NCI-H128 (cell line): ENCODE measurements around the gene RANBP1.

Experiments used
- DNase-seq: peaks from one replicate; lab custom pipeline; 2025; ENCODE audit not compliant: unreplicated experiment; lab: John Stamatoyannopoulos, UW

The RANBP1 gene

DNA sequence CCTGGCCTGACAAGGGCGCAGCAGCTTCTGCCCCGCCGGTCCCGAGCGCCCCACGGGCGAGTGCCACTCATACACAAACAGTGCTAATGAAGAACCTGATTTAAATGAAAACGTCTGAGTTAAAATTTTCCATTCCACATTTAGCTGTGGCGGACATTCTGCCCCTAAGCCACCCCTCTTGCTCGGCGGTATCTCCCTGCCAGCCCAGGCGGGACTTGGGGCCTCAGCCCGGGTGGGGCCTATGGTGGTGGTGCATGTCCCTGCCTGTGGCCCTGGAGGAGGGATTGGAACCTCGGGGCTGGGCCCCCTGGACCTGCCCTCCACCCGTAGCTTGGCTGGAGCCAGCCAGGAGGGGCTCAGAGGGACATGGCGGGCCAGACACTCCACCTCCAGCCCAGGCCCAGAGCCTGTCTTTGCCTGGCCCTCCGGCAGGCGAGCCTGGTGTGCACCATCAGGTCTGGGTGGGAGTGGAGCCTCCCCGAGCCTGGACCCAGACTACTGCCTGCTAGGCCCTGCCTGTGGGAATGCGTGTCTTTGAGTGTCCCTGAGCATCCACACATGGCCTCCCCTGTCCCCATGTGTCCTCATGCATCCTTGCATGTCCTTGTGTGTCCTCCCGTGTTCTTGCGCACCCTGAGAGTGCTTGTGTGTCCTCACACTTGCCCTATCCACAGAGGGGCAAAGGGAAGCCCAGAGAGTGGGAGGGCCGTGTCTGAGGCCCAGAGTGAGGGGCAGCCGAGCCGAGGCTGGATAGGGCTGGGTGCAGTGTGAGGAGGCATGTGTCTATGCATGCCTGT lies 20.1 kb downstream of the RANBP1 start:
- DNase-seq, result no peak

GRCh38 chr22:20136603-20136873 lies 20.6 kb downstream of the RANBP1 start:
- DNase-seq, result no peak

DNA sequence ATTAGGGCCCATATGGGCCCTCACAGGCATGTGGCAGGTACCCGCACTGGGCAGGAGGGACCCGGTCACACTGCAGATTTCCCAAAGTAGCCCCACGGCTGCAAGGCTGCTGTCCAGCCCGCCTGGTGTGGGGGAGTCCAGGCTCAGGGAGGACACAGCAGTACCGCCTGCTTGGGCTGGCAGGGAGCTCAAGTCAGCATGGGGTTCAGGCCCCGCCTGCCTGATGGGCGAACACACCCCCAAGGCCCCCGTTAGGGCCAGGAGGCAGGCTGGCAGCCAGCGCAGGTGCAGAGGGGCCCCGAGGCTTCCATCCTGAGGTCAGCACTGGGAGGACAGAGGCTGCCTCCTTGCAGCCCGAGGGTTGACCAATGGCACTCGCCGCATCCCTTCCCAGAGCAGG lies 21.2 kb downstream of the RANBP1 start:
- DNase-seq, result no peak

DNA sequence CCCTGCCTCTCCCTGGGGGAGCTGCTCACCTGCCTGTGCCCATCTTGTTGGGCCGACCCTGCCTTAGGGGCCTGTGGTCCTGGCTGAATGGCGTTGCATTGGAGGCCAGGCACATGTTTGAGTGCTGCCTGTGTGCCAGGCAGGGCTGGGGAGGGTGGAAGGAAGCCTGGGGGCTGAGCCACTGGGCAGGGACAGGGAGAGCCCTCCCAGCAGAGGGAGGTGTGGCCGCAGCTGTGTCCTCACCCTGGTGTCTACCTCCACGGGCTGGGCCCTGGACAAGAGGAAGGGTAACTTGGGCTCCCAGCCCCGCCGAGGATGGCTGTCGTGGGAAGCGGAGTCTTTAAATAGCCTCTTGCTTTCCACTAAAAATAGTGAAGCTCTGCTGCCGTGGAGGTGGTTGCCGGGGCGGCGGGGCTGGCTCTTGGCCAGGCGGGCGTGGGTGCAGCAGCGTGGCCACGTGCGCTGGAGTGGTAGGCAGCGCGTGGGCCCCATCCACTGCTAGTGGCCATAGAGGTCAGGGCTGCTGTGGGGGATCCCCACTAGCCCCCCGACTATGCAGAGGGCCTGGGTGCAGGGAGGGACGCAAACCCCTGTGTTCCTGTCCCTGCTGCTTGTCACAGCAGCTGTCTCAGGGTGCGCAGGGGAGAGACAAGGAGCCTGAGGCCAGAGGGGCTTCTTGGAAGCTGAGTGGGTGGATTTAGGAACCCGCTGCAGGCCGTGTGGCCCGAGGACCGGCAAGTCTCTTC lies 21.9 kb downstream of the RANBP1 start:
- no peak for DNase-seq

- no peak for DNase-seq
Measured at GRCh38 chr22:20138417-20138738, 22.5 kb downstream of the RANBP1 start.

DNA sequence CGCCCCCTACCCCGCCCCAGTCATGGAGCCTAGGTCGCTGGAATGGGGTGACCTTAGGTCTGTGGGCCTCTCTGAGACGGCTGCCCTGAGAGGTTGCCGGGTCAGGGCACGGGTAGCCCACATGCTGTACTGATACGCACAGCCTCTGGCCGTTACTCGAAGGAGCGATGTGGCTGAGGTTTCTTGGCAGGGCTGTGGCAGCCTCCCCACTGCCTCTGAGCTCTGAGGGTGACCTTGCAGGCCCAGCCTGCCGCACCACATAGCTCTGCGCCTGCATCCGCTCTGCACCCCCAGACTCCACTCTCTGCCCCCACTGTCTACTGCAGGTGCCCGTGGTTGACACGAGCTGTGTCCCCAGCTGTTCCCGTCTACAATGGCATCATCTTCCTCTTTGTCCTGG lies 23.0 kb downstream of the RANBP1 start:
- no peak for DNase-seq

- DNase-seq, result no peak
Measured at GRCh38 chr22:20139391-20140106, 23.6 kb downstream of the RANBP1 start.

- no peak for DNase-seq
Measured at GRCh38 chr22:20140107-20140445, 24.2 kb downstream of the RANBP1 start.

DNA sequence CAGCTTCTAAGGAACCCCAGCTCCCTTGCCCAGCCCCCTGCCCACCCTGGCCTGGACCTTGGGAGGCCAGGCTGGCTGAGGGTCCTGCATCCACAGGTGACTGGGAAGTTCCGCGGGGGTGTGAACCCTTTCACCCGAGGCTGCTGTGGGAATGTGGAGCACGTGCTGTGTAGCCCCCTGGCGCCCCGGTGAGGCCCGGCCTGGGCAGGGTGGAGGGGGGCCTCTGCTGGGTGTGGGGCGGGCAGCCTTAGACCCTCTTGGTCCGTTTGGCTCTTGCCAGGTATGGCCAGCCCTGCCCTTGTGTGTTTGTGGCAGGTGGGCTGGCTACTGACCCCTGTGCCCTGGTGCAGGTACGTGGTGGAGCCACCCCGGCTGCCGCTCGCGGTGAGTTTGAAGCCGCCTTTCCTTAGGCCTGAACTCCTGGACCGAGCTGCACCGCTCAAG lies 24.6 kb downstream of the RANBP1 start:
- DNase-seq, result no peak

- no peak for DNase-seq
Measured at GRCh38 chr22:20141186-20142077, 25.5 kb downstream of the RANBP1 start.

GRCh38 chr22:20142711-20143621 lies 27.1 kb downstream of the RANBP1 start:
- DNase-seq, result no peak

GRCh38 chr22:20143883-20144665 lies 28.2 kb downstream of the RANBP1 start:
- no peak for DNase-seq

DNA sequence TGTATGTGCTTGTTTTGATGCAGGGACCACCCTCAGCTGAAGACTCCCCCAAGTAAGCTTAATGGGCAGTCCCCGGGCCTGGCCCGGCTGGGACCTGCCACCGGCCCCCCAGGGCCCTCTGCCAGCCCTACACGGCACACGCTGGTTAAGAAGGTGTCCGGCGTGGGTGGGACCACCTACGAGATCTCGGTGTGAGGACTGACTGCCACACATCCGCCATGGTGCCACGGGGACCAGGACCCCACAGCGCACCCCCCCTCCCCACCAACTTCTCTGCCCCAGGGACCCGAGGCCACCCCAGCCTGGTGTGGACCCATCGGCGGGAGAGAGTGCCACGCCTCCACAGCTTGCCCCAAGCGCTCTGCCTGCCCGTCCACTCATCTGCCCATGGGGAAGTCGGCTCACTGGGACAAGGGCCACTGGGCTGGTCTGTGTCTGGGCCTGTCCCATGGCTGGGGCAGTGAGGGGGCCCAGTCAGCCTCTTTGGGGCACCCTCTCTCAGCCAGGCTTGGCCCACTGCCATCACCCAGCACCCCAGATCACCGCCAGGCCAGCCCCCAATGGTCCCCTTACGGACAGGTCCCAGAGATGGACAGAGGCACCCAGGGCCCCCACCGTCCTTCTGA lies 29.4 kb downstream of the RANBP1 start:
- no peak for DNase-seq

DNA sequence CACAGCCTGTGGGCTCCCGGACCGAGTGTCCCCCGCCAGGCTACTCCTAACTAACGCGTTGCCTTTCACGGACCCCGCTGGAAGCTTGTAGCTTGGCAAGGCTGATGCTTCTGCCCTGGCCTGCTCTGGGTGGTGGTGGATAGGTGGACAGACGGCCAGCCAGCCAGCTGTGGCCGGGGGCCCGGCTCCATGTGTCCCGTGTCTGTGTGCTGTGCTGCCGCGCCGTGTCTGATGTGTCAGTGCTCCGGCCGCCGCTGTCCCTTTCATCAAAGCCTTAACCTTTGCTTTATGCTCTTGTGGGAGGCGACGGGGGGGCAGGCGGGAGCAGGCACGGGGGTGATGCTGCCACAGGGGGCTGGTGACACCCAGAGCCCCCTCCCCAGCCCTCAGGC lies 29.9 kb downstream of the RANBP1 start:
- DNase-seq, result no peak

DNA sequence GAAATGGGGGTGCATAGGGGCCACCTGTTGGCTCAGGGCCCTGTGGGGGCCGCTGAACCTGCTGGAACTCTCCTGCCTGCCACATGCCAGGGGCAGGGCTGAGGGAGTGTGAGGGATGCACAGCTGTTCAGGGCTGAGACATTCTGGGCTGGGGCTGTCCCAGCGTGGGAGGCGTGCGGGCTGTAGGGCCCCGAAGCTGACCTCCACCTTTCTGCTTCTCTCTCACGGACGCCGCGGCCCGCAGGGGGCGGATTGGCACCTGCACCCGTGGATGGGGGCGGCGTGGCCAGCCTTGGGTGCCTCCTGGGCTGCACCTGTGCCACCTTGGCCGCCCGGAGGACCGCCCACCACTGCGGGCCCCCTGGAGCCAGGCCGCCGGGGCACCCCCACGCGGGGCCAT lies 30.9 kb downstream of the RANBP1 start:
- no peak for DNase-seq

GRCh38 chr22:20147237-20147988 lies 31.5 kb downstream of the RANBP1 start:
- DNase-seq, result no peak

DNA sequence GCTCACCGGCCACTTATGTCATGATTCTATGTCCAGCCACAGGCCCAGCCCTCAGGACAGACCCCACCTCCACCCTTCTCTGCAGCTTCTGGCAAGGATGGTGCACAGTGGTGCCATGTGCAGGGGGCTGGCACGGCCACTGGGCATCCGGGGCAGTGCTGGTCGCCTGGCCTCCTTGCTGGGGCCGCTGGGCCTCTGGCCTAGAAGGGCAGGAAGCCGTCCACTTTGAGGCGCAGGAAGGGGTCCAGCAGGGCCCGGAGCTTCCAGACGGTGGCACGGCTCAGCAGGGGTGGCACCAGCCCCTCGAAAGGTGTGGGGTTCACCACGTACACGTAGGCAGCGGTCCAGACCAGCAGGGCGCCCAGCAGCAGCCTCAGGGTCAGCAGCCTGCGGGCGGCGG lies 32.5 kb downstream of the RANBP1 start:
- DNase-seq, result no peak
